PC-9 (cell line): ENCODE measurements around the gene LRRC8C. TPM values are rescaled to one million over a fixed set of nuclear protein-coding genes. Genes with fewer than 3 reads are reported as not detected.

Experiments
- BruUV-seq: library from RNA; stranded (reverse); fragments of 400-500 nt; replicated peaks from 2 replicates; lab custom pipeline; 2021; lab: Mats Ljungman, UMichigan
- CTCF ChIA-PET: fragments of 300-600 bp; sonication (Branson Sonifier 250); formaldehyde crosslinking; loops from one replicate; lab custom pipeline; 2022; ENCODE audit warnings: antibody characterized with exemption; lab: Charles Lee
- POLR2A ChIA-PET: fragments of 300-600 bp; sonication (Branson Sonifier 250); formaldehyde crosslinking; loops from one replicate; lab custom pipeline; 2022; ENCODE audit warnings: antibody characterized with exemption; ENCODE audit not compliant: unreplicated experiment; lab: Charles Lee
- DNase-seq, 2 experiments: peaks; one replicate each; pipeline versions ENCODE4 v3.0.0 to v3.0.0-alpha.2; 2015 to 2022; ENCODE audit warnings: mixed read lengths in 1 of 2
- H2AFZ ChIP-seq: fragments of 200-600 bp; sonication (generic); 2 replicates; pipeline ENCODE4 v1.8.1; 2017; ENCODE audit warnings: antibody characterized with exemption
- H3F3A ChIP-seq: fragments of 200-600 bp; sonication (generic); 2 replicates; pipeline ENCODE4 v1.8.1; 2017; ENCODE audit warnings: antibody characterized with exemption, mild to moderate bottlenecking, low read depth; ENCODE audit not compliant: insufficient read depth
- H3K27ac ChIP-seq: fragments of 200-600 bp; sonication (generic); 2 replicates; pipeline ENCODE4 v1.6.1; 2016; ENCODE audit warnings: mixed run types
- H3K27me3 ChIP-seq: fragments of 200-600 bp; sonication (generic); 2 replicates; pipeline ENCODE4 v1.6.1; 2016; ENCODE audit warnings: low read depth, mixed run types; ENCODE audit not compliant: insufficient read depth
- H3K36me3 ChIP-seq: fragments of 200-600 bp; sonication (generic); 2 replicates; pipeline ENCODE4 v1.6.1; 2016; ENCODE audit warnings: low read depth, mixed run types
- H3K4me1 ChIP-seq: fragments of 200-600 bp; sonication (generic); replicated peaks from 2 replicates; pipeline ENCODE4 v1.6.1; 2016; ENCODE audit warnings: mixed run types; ENCODE audit not compliant: insufficient read depth
- H3K4me2 ChIP-seq: fragments of 200-600 bp; sonication (generic); 2 replicates; pipeline ENCODE4 v1.6.1; 2017; ENCODE audit warnings: mixed run types
- H3K4me3 ChIP-seq: fragments of 200-600 bp; sonication (generic); 2 replicates; pipeline ENCODE4 v1.6.1; 2016; ENCODE audit warnings: mixed run types
- H3K79me2 ChIP-seq: fragments of 200-600 bp; sonication (generic); 2 replicates; pipeline ENCODE4 v1.6.1; 2017; ENCODE audit warnings: low read depth, mixed run types
- H3K9me2 ChIP-seq: fragments of 200-600 bp; sonication (generic); 2 replicates; pipeline ENCODE4 v1.8.1; 2017; ENCODE audit warnings: mild to moderate bottlenecking; ENCODE audit not compliant: insufficient read depth
- H3K9me3 ChIP-seq: fragments of 200-600 bp; sonication (generic); 2 replicates; pipeline ENCODE4 v1.8.1; 2016; ENCODE audit warnings: low read depth; ENCODE audit not compliant: insufficient read depth
- H4K20me1 ChIP-seq: fragments of 200-600 bp; sonication (generic); 2 replicates; pipeline ENCODE4 v1.8.1; 2017; ENCODE audit not compliant: insufficient read depth
- CTCF ChIP-seq: fragments of 200-600 bp; sonication (generic); conservative IDR thresholded peaks from 2 replicates; pipeline ENCODE4 v1.6.1; 2017; ENCODE audit warnings: mixed run types, antibody characterized with exemption, mild to moderate bottlenecking, moderate library complexity
- EZH2 ChIP-seq: fragments of 200-600 bp; sonication (generic); IDR thresholded peaks from 2 replicates; pipeline ENCODE4 v1.8.0; 2017; ENCODE audit warnings: antibody characterized with exemption, low read depth
- intact Hi-C: fragments of 100-400 bp; cut with micrococcal nuclease; formaldehyde crosslinking; loops from one replicate; pipeline ENCODE4 v1.10.0; 2022; ENCODE audit not compliant: unreplicated experiment
- total RNA-seq: library from RNA; stranded (reverse); gene quantifications from 2 replicates; pipeline ENCODE4 v1.2.3, GENCODE V29; 2021

Gene LRRC8C
- total RNA-seq, 1 experiment from 2014 or later: 2.2 TPM

- no TSS peak for BruUV-seq
- Histone ChIP-seq H3K4me1 (peaks cover 11% of the 10 kb centered on the region), H3K79me2 (no peaks in the 10 kb centered on the region), H3K27ac (no peak overlapping the region), H3K9me3 (no peaks in the 10 kb centered on the region), H4K20me1 (no peaks in the 10 kb centered on the region), H3F3A (no peaks in the 10 kb centered on the region), H2AFZ (no peak overlapping the region), H3K9me2 (no peaks in the 10 kb centered on the region), H3K4me3 (no peak overlapping the region), H3K27me3 (no peaks in the 10 kb centered on the region), H3K4me2 (no peak overlapping the region), H3K36me3 (no peaks in the 10 kb centered on the region)
- CTCF ChIA-PET: no interaction called here
- DNase-seq: no peak
- intact Hi-C loops: no loop called here
- POLR2A ChIA-PET: no interaction called here
- TF ChIP-seq EZH2: no peak
- TF ChIP-seq CTCF: no peak
Measured at GRCh38 chr1:89673251-89673650, 40.3 kb downstream of the LRRC8C start.

- Histone ChIP-seq H3K9me2 (no peaks in the 10 kb centered on the region), H3K27ac (no peak overlapping the region), H3K4me2 (no peak overlapping the region), H4K20me1 (no peaks in the 10 kb centered on the region), H3K4me1 (peaks cover 11% of the 10 kb centered on the region), H3K79me2 (no peaks in the 10 kb centered on the region), H2AFZ (no peak overlapping the region), H3F3A (no peaks in the 10 kb centered on the region), H3K27me3 (no peaks in the 10 kb centered on the region), H3K36me3 (no peaks in the 10 kb centered on the region), H3K9me3 (no peaks in the 10 kb centered on the region), H3K4me3 (no peak overlapping the region)
- no peak for DNase-seq
- intact Hi-C loops: no loop called here
- no TSS peak for BruUV-seq
- ChIA-PET CTCF (no interaction called here), POLR2A (no interaction called here)
- TF ChIP-seq EZH2: no peak
- no peak for TF ChIP-seq CTCF
Measured at GRCh38 chr1:89675677-89676076, 42.8 kb downstream of the LRRC8C start.

GRCh38 chr1:89681045-89681729 lies 48.3 kb downstream of the LRRC8C start:
- BruUV-seq: no TSS peak
- H4K20me1 ChIP-seq: no peaks in the 10 kb centered on the region
- TF ChIP-seq CTCF (no peak), EZH2 (no peak)
- no peaks in the 10 kb centered on the region for H3K27me3 ChIP-seq
- no peak for DNase-seq
- no peak overlapping the region for H2AFZ ChIP-seq
- no peaks in the 10 kb centered on the region for H3K4me1 ChIP-seq
- no peaks in the 10 kb centered on the region for H3K79me2 ChIP-seq
- POLR2A ChIA-PET: no interaction called here
- intact Hi-C loops: no loop called here
- no peak overlapping the region for H3K4me2 ChIP-seq
- H3K36me3 ChIP-seq: no peaks in the 10 kb centered on the region
- CTCF ChIA-PET: no interaction called here
- no peak overlapping the region for H3K4me3 ChIP-seq
- no peaks in the 10 kb centered on the region for H3K9me2 ChIP-seq
- H3K9me3 ChIP-seq: no peaks in the 10 kb centered on the region
- H3K27ac ChIP-seq: no peak overlapping the region
- no peaks in the 10 kb centered on the region for H3F3A ChIP-seq
